SK-N-SH (cell line): ENCODE measurements around the gene SELPLG. TPM values are rescaled to one million over a fixed set of nuclear protein-coding genes. Genes with fewer than 3 reads are reported as not detected.

Experiments used
- CTCF ChIA-PET: fragments of 300-600, 350-600 bp; formaldehyde crosslinking; extraction: SDS; loops from one replicate; lab custom pipeline; 2021; lab: Yijun Ruan, JAX
- POLR2A ChIA-PET: fragments of 350-600 bp; sonication (Branson Sonifier 250); formaldehyde crosslinking; extraction: SDS; loops from one replicate; lab custom pipeline; 2020; ENCODE audit warnings: antibody characterized with exemption, inconsistent platforms; lab: Yijun Ruan, JAX
- DNase-seq: peaks from one replicate; pipeline ENCODE4 v3.0.0; 2012
- H2AFZ ChIP-seq: fragments of 200-600 bp; sonication (generic); 2 replicates; pipeline ENCODE4 v1.8.1; 2016; ENCODE audit warnings: antibody characterized with exemption, mild to moderate bottlenecking, low read depth
- H3F3A ChIP-seq: fragments of 200-600 bp; sonication (generic); replicated peaks from 2 replicates; pipeline ENCODE3; 2016; ENCODE audit warnings: antibody characterized with exemption, mild to moderate bottlenecking; ENCODE audit not compliant: insufficient read depth
- H3K27ac ChIP-seq, 2 experiments: fragments of 200-500 bp in 1 of 2; fragments of 200-600 bp in 1 of 2; sonication (Bioruptor generic) in 1 of 2; sonication (generic), shearing (Covaris generic) in 1 of 2; 2 replicates each; pipeline versions ENCODE4 v1.5.1 to v1.6.1; 2014 to 2016; ENCODE audit warnings: low read depth in 2 of 2, inconsistent platforms in 1 of 2, low read length in 1 of 2, mild to moderate bottlenecking in 1 of 2, mixed read lengths in 1 of 2
- H3K27me3 ChIP-seq: fragments of 200-600 bp; sonication (generic), shearing (Covaris generic); 2 replicates; pipeline ENCODE4 v1.6.1; 2016; ENCODE audit warnings: mixed run types; ENCODE audit not compliant: insufficient read depth
- H3K36me3 ChIP-seq, 2 experiments: fragments of 200-500 bp in 1 of 2; fragments of 200-600 bp in 1 of 2; sonication (Bioruptor generic) in 1 of 2; sonication (generic) in 1 of 2; replicated peaks in 1 of 2; 2 replicates each; pipeline versions ENCODE3 to v1.5.1; 2014 to 2016; ENCODE audit warnings: low read length in 1 of 2, mild to moderate bottlenecking in 1 of 2; ENCODE audit not compliant: insufficient read depth in 2 of 2, control insufficient read depth in 1 of 2
- H3K4me1 ChIP-seq, 2 experiments: fragments of 200-500 bp in 1 of 2; fragments of 200-600 bp in 1 of 2; sonication (Bioruptor generic) in 1 of 2; sonication (generic), shearing (Covaris generic) in 1 of 2; 2 replicates each; pipeline versions ENCODE4 v1.5.1 to v1.6.1; 2014 to 2016; ENCODE audit warnings: low read depth in 1 of 2, low read length in 1 of 2, mixed run types in 1 of 2; ENCODE audit not compliant: insufficient read depth in 2 of 2, control insufficient read depth in 1 of 2
- H3K4me2 ChIP-seq: fragments of 200-600 bp; sonication (generic), shearing (Covaris generic); 2 replicates; pipeline ENCODE4 v1.6.1; 2017; ENCODE audit warnings: mixed run types
- H3K4me3 ChIP-seq, 2 experiments: fragments of 200-500 bp in 1 of 2; fragments of 200-600 bp in 1 of 2; sonication (Bioruptor generic) in 1 of 2; sonication (generic), shearing (Covaris generic) in 1 of 2; 2 replicates each; pipeline versions ENCODE4 v1.5.1 to v1.8.1; 2014 to 2016; ENCODE audit warnings: low read depth in 2 of 2, inconsistent platforms in 1 of 2, low read length in 1 of 2, mild to moderate bottlenecking in 1 of 2, mixed read lengths in 1 of 2, moderate library complexity in 1 of 2
- H3K79me2 ChIP-seq: fragments of 200-600 bp; sonication (generic); 2 replicates; pipeline ENCODE4 v1.8.1; 2017; ENCODE audit warnings: mild to moderate bottlenecking; ENCODE audit not compliant: insufficient read depth
- H3K9ac ChIP-seq: fragments of 200-600 bp; sonication (generic); 2 replicates; pipeline ENCODE4 v1.6.1; 2017; ENCODE audit warnings: mixed run types
- H3K9me2 ChIP-seq: fragments of 200-600 bp; sonication (generic); 2 replicates; pipeline ENCODE4 v1.6.1; 2017; ENCODE audit warnings: mixed run types
- H3K9me3 ChIP-seq: fragments of 200-600 bp; sonication (generic); 2 replicates; pipeline ENCODE4 v1.6.1; 2017; ENCODE audit warnings: mixed run types, mild to moderate bottlenecking, moderate library complexity
- H4K20me1 ChIP-seq: fragments of 200-600 bp; sonication (generic); 2 replicates; pipeline ENCODE4 v1.6.1; 2017; ENCODE audit warnings: mild to moderate bottlenecking, mixed run types; ENCODE audit not compliant: insufficient read depth
- CHD2 ChIP-seq: fragments of 150-350 bp; IDR thresholded peaks from 2 replicates; pipeline ENCODE4 v1.6.1; 2018; ENCODE audit warnings: low read length; ENCODE audit not compliant: partially characterized antibody
- CTCF ChIP-seq: fragments of 200-600 bp; sonication (generic); IDR thresholded peaks from 2 replicates; pipeline ENCODE4 v1.6.1; 2017; ENCODE audit warnings: antibody characterized with exemption, mild to moderate bottlenecking, moderate library complexity
- ELF1 ChIP-seq: IDR thresholded peaks from 2 replicates; pipeline ENCODE4 v1.4.0; 2012
- EP300 ChIP-seq, 2 experiments: IDR thresholded peaks; 2 replicates each; pipeline versions ENCODE4 v1.4.0 to v1.6.1; 2012; ENCODE audit warnings: borderline replicate concordance in 1 of 2, low read depth in 1 of 2, low read length in 1 of 2
- EZH2phosphoT487 ChIP-seq: fragments of 200-600 bp; sonication (generic); IDR thresholded peaks from 2 replicates; pipeline ENCODE4 v1.6.1; 2017; ENCODE audit warnings: low read depth, mixed run types, mild to moderate bottlenecking, antibody characterized with exemption, moderate library complexity, borderline replicate concordance
- FOSL2 ChIP-seq: IDR thresholded peaks from 2 replicates; pipeline ENCODE4 v1.4.0; 2012; ENCODE audit warnings: low read depth, mild to moderate bottlenecking, moderate library complexity, borderline replicate concordance
- FOXM1 ChIP-seq: IDR thresholded peaks from 2 replicates; pipeline ENCODE4 v1.4.0; 2012; ENCODE audit warnings: low read depth, mild to moderate bottlenecking
- GATA2 ChIP-seq: sonication (generic); formaldehyde crosslinking; IDR thresholded peaks from 2 replicates; pipeline ENCODE4 v1.5.0; 2020; ENCODE audit warnings: mild to moderate bottlenecking, missing genetic modification reagents
- MXI1 ChIP-seq: IDR thresholded peaks from 2 replicates; pipeline ENCODE4 v1.6.1; 2012; ENCODE audit warnings: mild to moderate bottlenecking, low read depth, low read length, improper control_type of control experiment
- NRF1 ChIP-seq: IDR thresholded peaks from 2 replicates; pipeline ENCODE4 v1.6.1; 2012; ENCODE audit warnings: low read depth, mild to moderate bottlenecking, low read length
- PBX3 ChIP-seq: IDR thresholded peaks from 2 replicates; pipeline ENCODE4; 2012
- POLR2AphosphoS5 ChIP-seq: IDR thresholded peaks from 2 replicates; pipeline ENCODE4 v1.6.1; 2012; ENCODE audit warnings: low read depth, low read length
- RCOR1 ChIP-seq: fragments of 150-350 bp; IDR thresholded peaks from 2 replicates; pipeline ENCODE4 v1.6.1; 2017; ENCODE audit warnings: antibody characterized with exemption, low read length
- RFX5 ChIP-seq: IDR thresholded peaks from 2 replicates; pipeline ENCODE4 v1.6.1; 2012; ENCODE audit warnings: mild to moderate bottlenecking, improper control_type of control experiment, low read length
- RXRA ChIP-seq: IDR thresholded peaks from 2 replicates; pipeline ENCODE4 v1.4.0; 2012; ENCODE audit warnings: low read depth, mild to moderate bottlenecking, borderline replicate concordance
- SIN3A ChIP-seq: IDR thresholded peaks from 2 replicates; pipeline ENCODE4 v1.6.1; 2012; ENCODE audit warnings: low read depth, mild to moderate bottlenecking, low read length, moderate library complexity, borderline replicate concordance
- SMC3 ChIP-seq: IDR thresholded peaks from 2 replicates; pipeline ENCODE4 v1.6.1; 2012; ENCODE audit warnings: low read depth, low read length, improper control_type of control experiment
- TAF1 ChIP-seq: IDR thresholded peaks from 2 replicates; pipeline ENCODE4 v1.6.1; 2012; ENCODE audit warnings: low read depth, mild to moderate bottlenecking, low read length, moderate library complexity, borderline replicate concordance
- TCF12 ChIP-seq: IDR thresholded peaks from 2 replicates; pipeline ENCODE4 v1.4.0; 2012
- YY1 ChIP-seq: IDR thresholded peaks from 2 replicates; pipeline ENCODE4 v1.4.0; 2012; ENCODE audit warnings: low read depth, mild to moderate bottlenecking
- ZBTB33 ChIP-seq: IDR thresholded peaks from 2 replicates; pipeline ENCODE4 v1.4.0; 2012; ENCODE audit warnings: low read depth, borderline replicate concordance
- WGBS: methylation state at CpG from one replicate; pipeline ENCODE4 v1.1.6; 2017; ENCODE audit warnings: low lambda C conversion rate; 5-methylcytosine and 5-hydroxymethylcytosine counted together
- polyA plus RNA-seq, 3 experiments: library from polyadenylated mRNA; depleted of rRNA; stranded (reverse); fragments of >200 nt; gene quantifications; 2 replicates each; pipeline ENCODE4 v1.2.3, GENCODE V29; 2012
- TF ChIP-seq, protein P1 (sequence below): IDR thresholded peaks from 2 replicates; pipeline ENCODE4 v1.4.0; 2012; ENCODE audit warnings: low read depth, borderline replicate concordance
- TF ChIP-seq, protein P2 (sequence below): IDR thresholded peaks from 2 replicates; pipeline ENCODE4 v1.4.0; 2012; ENCODE audit warnings: low read depth

Gene SELPLG
- polyA plus RNA-seq, 1 of the 3 experiments (the other 2 are of a cell fraction) = 2.8 TPM

DNA sequence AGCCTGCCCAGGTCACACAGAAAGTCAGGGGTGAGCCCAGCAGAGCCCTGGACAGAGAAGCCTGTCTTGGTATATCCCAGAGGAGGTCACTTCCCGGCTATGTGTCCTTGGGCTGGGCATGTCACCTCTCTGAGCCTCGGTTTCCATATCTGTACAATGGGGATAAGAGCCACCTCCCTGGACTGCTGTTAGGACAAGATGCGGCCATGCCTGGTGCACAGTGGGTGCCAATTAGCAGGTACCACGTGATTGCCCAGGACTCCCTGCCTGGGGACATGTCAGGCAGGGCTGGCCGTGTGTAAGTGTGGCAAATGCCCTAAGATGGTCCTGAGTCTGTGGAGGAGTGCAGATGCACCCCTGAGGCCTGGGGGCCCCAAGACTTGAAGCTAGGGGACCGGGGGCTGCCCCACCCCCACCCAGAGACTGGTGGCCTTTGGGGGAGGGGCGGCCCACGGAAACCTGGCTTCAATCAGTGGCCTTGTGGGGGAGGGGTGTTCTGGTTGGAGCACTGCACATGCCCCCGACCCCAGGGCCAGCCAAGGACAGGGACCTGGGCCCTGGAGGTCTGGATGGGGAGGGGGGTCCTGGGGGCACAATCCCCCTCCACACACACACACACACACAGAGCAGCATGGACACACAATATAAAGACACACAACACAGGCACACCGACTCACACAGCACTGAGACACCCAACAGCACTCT, 36.7 kb downstream of the SELPLG start:
- H3K9ac ChIP-seq = peak overlapping the region; percentile 42; the same call in 1 of the 2 replicates

More for the DNA sequence above, 36.7 kb downstream of the SELPLG start:
- Histone ChIP-seq H3K4me2 (peak overlapping the region; percentile 91), H3K9me3 (no peaks in the 10 kb centered on the region), H3F3A (peaks cover 7% of the 10 kb centered on the region), H3K27ac (peak overlapping the region in 1 of 2 experiments; percentile 83; a peak in 2 of 4 replicates), H4K20me1 (no peaks in the 10 kb centered on the region), H3K4me3 (peak overlapping the region; percentile 45 to 60), H3K27me3 (no peaks in the 10 kb centered on the region), H3K79me2 (no peaks in the 10 kb centered on the region), H3K4me1 (peaks cover 0 to 26% of the 10 kb centered on the region in 2 experiments; a peak in 1 of 4 replicates), H2AFZ (0 out of 2 replicates have a peak overlapping the region, but pooled peaks have one; percentile 41), H3K9me2 (no peaks in the 10 kb centered on the region), H3K36me3 (no peaks in the 10 kb centered on the region)
- 15% methylated on average over 3 of the region's 10 CpGs for whole genome bisulfite sequencing
- DNase-seq = peak; percentile 81
- peak; percentile 49 for TF ChIP-seq TCF12
- TF ChIP-seq YY1 = no peak
- TF ChIP-seq, protein P1, sequence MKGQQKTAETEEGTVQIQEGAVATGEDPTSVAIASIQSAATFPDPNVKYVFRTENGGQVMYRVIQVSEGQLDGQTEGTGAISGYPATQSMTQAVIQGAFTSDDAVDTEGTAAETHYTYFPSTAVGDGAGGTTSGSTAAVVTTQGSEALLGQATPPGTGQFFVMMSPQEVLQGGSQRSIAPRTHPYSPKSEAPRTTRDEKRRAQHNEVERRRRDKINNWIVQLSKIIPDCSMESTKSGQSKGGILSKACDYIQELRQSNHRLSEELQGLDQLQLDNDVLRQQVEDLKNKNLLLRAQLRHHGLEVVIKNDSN = peak; percentile 73; the same call in 1 of the 2 replicates
- TF ChIP-seq RFX5 = no peak
- no peak for TF ChIP-seq ELF1
- TF ChIP-seq ZBTB33 = no peak
- TF ChIP-seq EP300 (IDR thresholded peaks at IDR 0.05; ENCODE audit: borderline replicate concordance in 1 of 2, low read depth in 1 of 2, low read length in 1 of 2) = peak in 1 of 2 experiments; percentile 43; a peak in 1 of 4 replicates
- TF ChIP-seq MXI1 = peak; percentile 74; the same call in 1 of the 2 replicates
- no peak for TF ChIP-seq POLR2AphosphoS5
- TF ChIP-seq PBX3 = no peak
- TF ChIP-seq, protein P2, sequence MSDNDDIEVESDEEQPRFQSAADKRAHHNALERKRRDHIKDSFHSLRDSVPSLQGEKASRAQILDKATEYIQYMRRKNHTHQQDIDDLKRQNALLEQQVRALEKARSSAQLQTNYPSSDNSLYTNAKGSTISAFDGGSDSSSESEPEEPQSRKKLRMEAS = no peak
- no peak for TF ChIP-seq NRF1
- no peak for TF ChIP-seq SMC3
- no peak for TF ChIP-seq FOSL2
- no peak for TF ChIP-seq SIN3A
- TF ChIP-seq CHD2 = peak; percentile 94
- TF ChIP-seq EZH2phosphoT487 = no peak
- TF ChIP-seq FOXM1 = no peak
- no peak for TF ChIP-seq GATA2 (CRISPR knock-in tag)
- TF ChIP-seq CTCF = no peak
- TF ChIP-seq TAF1 = no peak
- TF ChIP-seq RCOR1 = peak; percentile 63; the same call in 1 of the 2 replicates
- no peak for TF ChIP-seq RXRA
- ChIA-PET POLR2A (no interaction called here), CTCF (interaction anchor here (0.9 to 4.6 kb wide), 3 partner anchors 21 to 206 kb away, joined by 3 to 23 read pairs (median 5); no protein-coding TSS in a partner anchor)
